Mesothelial cell of epicardium (in vitro differentiated cells): ENCODE measurements around the gene DNAL1. TPM values are rescaled to one million over a fixed set of nuclear protein-coding genes. Genes with fewer than 3 reads are reported as not detected.

Experiments used
- DNase-seq, 2 experiments: peaks; one replicate each; pipeline ENCODE4 v3.0.0; 2021; ENCODE audit warnings: low spot score in 2 of 2; ENCODE audit not compliant: unreplicated experiment in 2 of 2
- H3K27ac Mint-ChIP-seq: 2 replicates; pipeline ENCODE4 v1.8.0; 2021; ENCODE audit warnings: mixed read lengths
- H3K27me3 Mint-ChIP-seq: 2 replicates; pipeline ENCODE4 v1.8.0; 2021; ENCODE audit warnings: low read depth, mixed read lengths
- H3K36me3 Mint-ChIP-seq: 2 replicates; pipeline ENCODE4 v1.8.0; 2021; ENCODE audit warnings: mixed read lengths
- H3K4me1 Mint-ChIP-seq: 2 replicates; pipeline ENCODE4 v1.8.0; 2021; ENCODE audit warnings: mixed read lengths
- H3K4me3 Mint-ChIP-seq: 2 replicates; pipeline ENCODE4 v1.8.0; 2021; ENCODE audit warnings: mild to moderate bottlenecking, moderate library complexity, mixed read lengths
- H3K9me3 Mint-ChIP-seq: 2 replicates; pipeline ENCODE4 v1.8.0; 2021; ENCODE audit warnings: mixed read lengths
- total RNA-seq: library from RNA; stranded (reverse); gene quantifications from 3 replicates; pipeline ENCODE4 v1.2.1, GENCODE V29; 2021
- TF ChIP-seq, protein P1 (sequence below): fragments of 200-600 bp; sonication (generic); IDR thresholded peaks from one replicate; pipeline ENCODE4 v1.5.0; 2021; ENCODE audit warnings: antibody characterized with exemption; ENCODE audit not compliant: unreplicated experiment

Gene DNAL1
- total RNA-seq, 1 donor from 2014 or later, result 13.8 TPM

DNA sequence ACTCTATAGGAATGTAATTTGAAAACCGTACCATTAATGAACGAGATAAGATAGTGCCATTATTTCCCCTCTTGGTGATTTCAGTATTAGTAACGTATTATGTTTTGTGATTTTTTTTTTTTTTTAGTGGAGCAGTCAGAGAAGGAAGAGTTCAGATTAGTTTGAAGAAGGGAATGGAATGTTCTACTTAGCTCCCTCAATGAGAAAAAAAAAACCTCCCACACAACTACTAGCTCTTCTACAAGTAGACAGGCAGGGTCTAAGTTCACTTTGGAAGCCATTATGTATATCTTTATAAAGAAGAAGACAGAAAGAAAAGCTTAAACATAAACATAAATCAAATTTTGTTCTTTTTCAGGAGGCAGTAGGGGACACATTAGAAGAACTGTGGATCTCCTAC, 42.1 kb downstream of the DNAL1 start:
- Mint-ChIP-seq H3K27me3 (no peaks in the 10 kb centered on the region), H3K9me3 (no peaks in the 10 kb centered on the region), H3K36me3 (peaks cover 19% of the 10 kb centered on the region), H3K27ac (no peak overlapping the region), H3K4me3 (no peak overlapping the region), H3K4me1 (no peaks in the 10 kb centered on the region)
- TF ChIP-seq, protein P1, sequence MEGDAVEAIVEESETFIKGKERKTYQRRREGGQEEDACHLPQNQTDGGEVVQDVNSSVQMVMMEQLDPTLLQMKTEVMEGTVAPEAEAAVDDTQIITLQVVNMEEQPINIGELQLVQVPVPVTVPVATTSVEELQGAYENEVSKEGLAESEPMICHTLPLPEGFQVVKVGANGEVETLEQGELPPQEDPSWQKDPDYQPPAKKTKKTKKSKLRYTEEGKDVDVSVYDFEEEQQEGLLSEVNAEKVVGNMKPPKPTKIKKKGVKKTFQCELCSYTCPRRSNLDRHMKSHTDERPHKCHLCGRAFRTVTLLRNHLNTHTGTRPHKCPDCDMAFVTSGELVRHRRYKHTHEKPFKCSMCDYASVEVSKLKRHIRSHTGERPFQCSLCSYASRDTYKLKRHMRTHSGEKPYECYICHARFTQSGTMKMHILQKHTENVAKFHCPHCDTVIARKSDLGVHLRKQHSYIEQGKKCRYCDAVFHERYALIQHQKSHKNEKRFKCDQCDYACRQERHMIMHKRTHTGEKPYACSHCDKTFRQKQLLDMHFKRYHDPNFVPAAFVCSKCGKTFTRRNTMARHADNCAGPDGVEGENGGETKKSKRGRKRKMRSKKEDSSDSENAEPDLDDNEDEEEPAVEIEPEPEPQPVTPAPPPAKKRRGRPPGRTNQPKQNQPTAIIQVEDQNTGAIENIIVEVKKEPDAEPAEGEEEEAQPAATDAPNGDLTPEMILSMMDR, result no peak
- no peak for DNase-seq

DNA sequence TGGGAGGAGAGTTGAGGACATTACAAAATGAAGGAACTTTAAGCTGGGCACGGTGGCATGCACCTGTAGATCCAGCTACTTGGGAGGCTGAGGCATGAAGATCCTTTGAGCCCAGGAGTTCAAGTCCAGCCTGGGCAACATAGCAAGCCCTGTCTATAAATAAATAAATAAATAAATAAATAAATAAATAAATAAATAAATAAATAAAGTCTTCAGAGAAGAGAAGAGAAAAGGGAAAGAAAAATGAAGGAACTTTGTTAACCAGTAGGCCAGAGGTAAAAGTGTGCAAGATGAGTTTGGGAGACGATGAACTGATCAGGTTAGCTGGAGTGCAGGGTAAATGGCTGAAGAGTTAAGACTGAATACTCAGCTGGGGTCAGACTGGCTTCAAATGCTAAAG, 49.3 kb downstream of the DNAL1 start:
- Mint-ChIP-seq H3K27me3 (no peaks in the 10 kb centered on the region), H3K9me3 (no peaks in the 10 kb centered on the region), H3K4me1 (no peaks in the 10 kb centered on the region), H3K36me3 (peaks cover 32% of the 10 kb centered on the region), H3K27ac (peak overlapping the region; percentile 10), H3K4me3 (no peak overlapping the region)
- DNase-seq, result no peak
- TF ChIP-seq, protein P1, result no peak

DNA sequence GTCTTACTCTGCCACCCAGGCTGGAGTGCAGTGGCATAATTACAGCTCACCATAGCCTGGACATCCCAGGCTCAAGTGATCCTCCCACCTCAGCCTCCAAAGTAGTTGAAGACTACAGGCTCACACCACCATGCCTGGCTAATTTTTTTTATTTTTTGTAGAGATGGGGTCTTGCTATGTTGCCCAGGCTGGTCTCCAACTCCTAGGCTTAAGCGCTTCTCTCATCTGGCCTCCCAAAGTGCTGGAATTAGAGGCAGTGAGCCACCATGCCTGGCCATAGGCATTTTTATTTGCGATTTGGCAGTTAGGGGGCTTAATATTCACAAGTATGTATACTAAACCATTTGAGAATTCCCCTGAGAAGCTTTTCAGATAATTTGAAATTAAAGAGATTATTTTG, 50.3 kb downstream of the DNAL1 start:
- H3K4me1 Mint-ChIP-seq, result no peaks in the 10 kb centered on the region
- no peak overlapping the region for H3K27ac Mint-ChIP-seq
- no peaks in the 10 kb centered on the region for H3K27me3 Mint-ChIP-seq
- TF ChIP-seq, protein P1, result no peak
- peaks cover 29% of the 10 kb centered on the region for H3K36me3 Mint-ChIP-seq
- H3K9me3 Mint-ChIP-seq, result no peaks in the 10 kb centered on the region
- no peak overlapping the region for H3K4me3 Mint-ChIP-seq
- no peak for DNase-seq

DNA sequence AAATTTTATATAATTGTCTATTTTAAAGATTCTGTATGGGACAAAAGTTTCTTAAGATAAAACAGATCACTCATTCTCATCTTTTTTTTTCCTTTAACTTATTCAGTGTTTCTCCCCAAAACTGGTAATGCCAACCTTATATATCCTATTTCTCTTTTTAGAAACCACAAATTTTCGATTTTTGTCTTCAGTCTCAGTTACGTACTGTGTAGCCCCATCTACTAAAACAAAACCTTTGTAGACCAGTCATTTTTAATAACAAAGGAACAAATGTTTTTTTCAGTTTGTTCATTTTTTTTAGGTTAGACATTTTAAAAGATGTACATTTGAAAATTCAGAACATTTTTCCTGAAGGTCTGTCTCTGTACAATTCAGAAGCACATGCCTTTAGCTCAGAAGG, 51.2 kb downstream of the DNAL1 start:
- H3K36me3 Mint-ChIP-seq, result peaks cover 23% of the 10 kb centered on the region
- no peaks in the 10 kb centered on the region for H3K9me3 Mint-ChIP-seq
- TF ChIP-seq, protein P1, result no peak
- H3K27me3 Mint-ChIP-seq, result no peaks in the 10 kb centered on the region
- no peak overlapping the region for H3K27ac Mint-ChIP-seq
- H3K4me1 Mint-ChIP-seq, result no peaks in the 10 kb centered on the region
- H3K4me3 Mint-ChIP-seq, result no peak overlapping the region
- no peak for DNase-seq

DNA sequence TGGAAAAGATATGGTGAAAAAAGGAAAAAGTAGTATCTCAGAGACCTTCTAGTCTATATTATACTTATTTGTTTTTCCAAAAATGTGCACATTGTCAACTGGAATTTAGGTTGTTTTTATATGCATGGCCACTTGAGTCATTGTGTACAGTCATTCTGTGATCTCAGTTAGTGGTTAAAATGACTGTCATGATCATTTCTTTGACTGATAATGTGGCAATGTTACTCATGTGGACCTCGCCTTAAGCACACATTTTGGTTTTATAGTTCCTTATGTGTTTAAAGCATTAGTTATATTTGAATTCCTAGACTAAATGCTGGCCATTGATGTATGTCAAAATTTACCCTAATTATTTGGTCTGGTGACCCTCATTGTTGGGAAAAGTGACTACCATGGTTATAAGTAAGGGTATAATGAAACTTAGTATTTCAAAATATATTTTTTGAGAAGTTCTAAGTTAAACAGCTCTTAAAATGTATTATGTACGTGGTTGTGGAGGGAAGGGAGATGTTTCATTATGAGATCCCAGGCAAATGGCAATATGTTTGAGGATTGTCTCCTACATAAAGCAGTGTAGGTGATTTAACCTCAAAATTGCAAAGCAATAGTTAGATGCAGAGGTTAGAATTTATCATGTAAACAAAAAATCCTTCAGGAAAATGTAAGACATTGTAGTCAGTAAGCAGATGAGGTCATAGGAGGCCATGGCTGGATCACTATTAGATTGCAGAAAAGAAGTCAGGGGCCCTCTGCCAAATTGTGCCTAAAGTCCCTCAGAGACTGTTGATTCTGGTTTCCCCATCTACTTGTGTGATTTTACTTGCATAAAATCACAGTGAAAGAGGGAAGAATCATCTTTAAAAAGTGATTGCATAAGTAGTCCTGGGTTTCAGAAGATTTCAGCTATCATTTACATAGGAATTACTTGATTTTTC, 51.9 kb downstream of the DNAL1 start:
- DNase-seq, result no peak
- H3K9me3 Mint-ChIP-seq, result no peaks in the 10 kb centered on the region
- TF ChIP-seq, protein P1, result no peak

More for the DNA sequence above, 51.9 kb downstream of the DNAL1 start:
- Mint-ChIP-seq H3K4me3 (no peak overlapping the region), H3K27ac (no peak overlapping the region), H3K27me3 (no peaks in the 10 kb centered on the region), H3K4me1 (no peaks in the 10 kb centered on the region), H3K36me3 (peaks cover 26% of the 10 kb centered on the region)
